Ovary (tissue), 10 donors: ENCODE data around the gene COL11A1. TPM values are rescaled to one million over a fixed set of nuclear protein-coding genes. Genes with fewer than 3 reads are reported as not detected.

Experiments
- DNase-seq, 5 donors: peaks; one replicate each; pipeline ENCODE4 v3.0.0-alpha.2; 2019 to 2020
- H3K27ac ChIP-seq, 2 donors: fragments of 200-600 bp; one replicate each; pipeline versions ENCODE4 v1.5.1 to v1.8.0; 2019 to 2022
- H3K27me3 ChIP-seq: fragments of 200-600 bp; one replicate; pipeline ENCODE4 v1.8.0; 2022
- H3K36me3 ChIP-seq: fragments of 200-600 bp; sonication (generic); one replicate; pipeline ENCODE4 v1.5.1; 2019
- H3K4me1 ChIP-seq: one replicate; pipeline ENCODE4 v1.8.1; 2013; ENCODE audit warnings: mild to moderate bottlenecking, moderate library complexity; ENCODE audit not compliant: insufficient read depth
- H3K4me3 ChIP-seq: fragments of 200-600 bp; sonication (generic); one replicate; pipeline ENCODE4 v1.5.1; 2017
- H3K9me3 ChIP-seq, 2 donors: fragments of 200-600 bp in 1 of 2; sonication (generic) in 1 of 2; one replicate each; pipeline versions ENCODE4 v1.5.1 to v1.8.1; 2013 to 2019; ENCODE audit warnings: mild to moderate bottlenecking in 1 of 2, moderate library complexity in 1 of 2
- EP300 ChIP-seq: sonication (generic); formaldehyde crosslinking; IDR thresholded peaks from one replicate; pipeline ENCODE4 v1.6.1; 2017; ENCODE audit warnings: antibody characterized with exemption
- POLR2A ChIP-seq: fragments of 450-650 bp; IDR thresholded peaks from one replicate; pipeline ENCODE4 v1.6.1; 2017; ENCODE audit warnings: antibody characterized with exemption, mild to moderate bottlenecking, moderate library complexity
- WGBS, 3 donors: extraction: QIAGEN DNeasy Blood & Tissue Kit in 1 of 3; methylation state at CpG; one replicate each; pipeline versions ENCODE4 v1.1.5 to v1.1.7; 2013 to 2017; 5-methylcytosine and 5-hydroxymethylcytosine counted together
- intact Hi-C, 4 donors: fragments of 100-400 bp; cut with DNase I; formaldehyde crosslinking; loops; one replicate each; pipeline versions ENCODE4 v1.11.0 to v1.15.1; 2022 to 2023
- long read RNA-seq, 3 donors: library from polyadenylated mRNA in 2 of 3; unstranded in 2 of 3; transcript quantifications; one replicate each; pipeline ENCODE4 v2.0.0 and lab custom pipeline, GENCODE V29; 2021 to 2026
- polyA plus RNA-seq, 2 donors: library from polyadenylated mRNA; stranded (reverse); fragments of 200-250 nt in 1 of 2; fragments of 350-450 nt in 1 of 2; fragmentation: Illumina TruSeq in 1 of 2; extraction: RNeasy Lipid Tissue Mini Kit (QIAGEN cat#74804) in 1 of 2; gene quantifications; one replicate each; pipeline ENCODE4 v1.2.3, GENCODE V29; 2013 to 2014
- total RNA-seq, 7 donors: library from RNA; depleted of rRNA in 2 of 7; stranded (reverse); fragments of >200 nt in 2 of 7; fragmentation: NEBNext Ultra II Directional in 3 of 7; extraction: Animal tissue kit (Norgen Biotek cat#: 25700) in 3 of 7; gene quantifications; one replicate each; pipeline versions ENCODE4 v1.1.0 to v1.2.4, GENCODE V29; 2016 to 2023
- TF ChIP-seq, protein P1 (sequence below), 3 donors: fragments of 450-650 bp in 2 of 3; fragments of 200-600 bp in 1 of 3; IDR thresholded peaks; one replicate each; pipeline versions ENCODE4 v1.5.1 to v1.8.0; 2016 to 2022; ENCODE audit warnings: antibody characterized with exemption in 3 of 3, mild to moderate bottlenecking in 1 of 3
- donor health status: DM: no; HTN: no; CAD: no; lungs with moderate emphysema.
- donor health status: DM: no; HTN: no; CAD: no.
- donor health status: Bipolar disorder and iron deficiency.
- donor health status: DM: yes; HTN: yes; CAD: no.
- donor health status: DM: no; HTN: no; CAD: no.
- donor health status: DM: yes; HTN: yes; CAD: no.

The COL11A1 gene
- total RNA-seq (10 to 100 TPM in 1 of 7 donors, 1 to 10 TPM in 2, under 1 TPM in 4; 0.28 to 18.0 (median 0.69) TPM), polyA plus RNA-seq (1 to 10 TPM; 2.4 to 5.2 TPM)
- long read RNA-seq, donor 1: 0 reads
- long read RNA-seq, donor 2, full-length matches to known transcripts: 3 of 14 reads
- long read RNA-seq, donor 2, partial matches to known transcripts: 11 of 14 reads
- long read RNA-seq, donor 2, other reads (novel, unspliced or antisense): 0 of 14 reads
- long read RNA-seq, donor 3: 0 reads

DNA sequence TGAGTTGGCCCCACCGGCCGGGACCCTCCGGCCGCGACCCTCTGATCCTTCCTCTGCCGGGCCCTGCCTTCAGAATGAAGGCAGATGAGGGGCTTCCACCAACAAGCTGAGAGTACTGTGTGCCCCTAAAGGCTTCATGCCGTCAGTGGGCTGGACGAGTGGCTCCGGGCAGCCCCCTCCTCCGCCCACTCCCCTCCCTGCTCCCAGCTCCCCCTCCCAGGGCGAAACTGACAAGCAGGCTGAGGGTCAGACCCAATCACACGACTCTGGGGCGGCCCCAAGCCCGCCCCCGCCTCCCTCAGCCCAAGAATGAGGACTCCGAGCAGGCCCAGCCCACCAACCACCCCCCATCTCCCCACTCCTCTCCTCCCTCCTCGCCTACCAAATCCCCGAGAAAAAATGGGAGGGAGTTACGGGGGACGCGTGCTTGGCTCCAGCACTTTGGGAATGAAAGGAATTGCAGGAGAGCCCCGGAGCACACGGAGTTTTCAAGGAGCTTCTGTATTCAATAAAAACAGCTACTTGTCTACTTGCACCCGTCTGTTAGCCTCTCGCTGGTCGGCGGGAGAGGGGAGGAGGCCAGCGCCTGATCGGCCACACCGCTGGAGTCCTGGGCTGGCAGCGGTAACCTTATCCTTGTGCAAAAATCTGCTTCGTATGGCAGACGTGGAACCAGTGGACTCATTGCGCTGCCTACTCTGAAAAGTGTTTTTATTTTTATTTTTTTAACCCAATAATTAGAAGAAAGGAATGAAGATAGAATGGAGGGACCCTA is at the start of gene COL11A1:
COL11A1 (minus strand) TSS at position 147 of the 775 bp plus-strand sequence. CDS start 344 bp downstream, outside the sequence.
- Histone ChIP-seq H3K4me1 (peaks cover 7% of the 10 kb centered on the region), H3K36me3 (no peaks in the 10 kb centered on the region), H3K27ac (no peak within 1 kb of the TSS), H3K4me3 (peak within 1 kb of the TSS; percentile 37), H3K9me3 (no peaks in the 10 kb centered on the region), H3K27me3 (no peaks in the 10 kb centered on the region)
- DNase-seq: peak in 4 of 5 donors; percentile 7 to 38 (median 24)
- TF ChIP-seq, protein P1, sequence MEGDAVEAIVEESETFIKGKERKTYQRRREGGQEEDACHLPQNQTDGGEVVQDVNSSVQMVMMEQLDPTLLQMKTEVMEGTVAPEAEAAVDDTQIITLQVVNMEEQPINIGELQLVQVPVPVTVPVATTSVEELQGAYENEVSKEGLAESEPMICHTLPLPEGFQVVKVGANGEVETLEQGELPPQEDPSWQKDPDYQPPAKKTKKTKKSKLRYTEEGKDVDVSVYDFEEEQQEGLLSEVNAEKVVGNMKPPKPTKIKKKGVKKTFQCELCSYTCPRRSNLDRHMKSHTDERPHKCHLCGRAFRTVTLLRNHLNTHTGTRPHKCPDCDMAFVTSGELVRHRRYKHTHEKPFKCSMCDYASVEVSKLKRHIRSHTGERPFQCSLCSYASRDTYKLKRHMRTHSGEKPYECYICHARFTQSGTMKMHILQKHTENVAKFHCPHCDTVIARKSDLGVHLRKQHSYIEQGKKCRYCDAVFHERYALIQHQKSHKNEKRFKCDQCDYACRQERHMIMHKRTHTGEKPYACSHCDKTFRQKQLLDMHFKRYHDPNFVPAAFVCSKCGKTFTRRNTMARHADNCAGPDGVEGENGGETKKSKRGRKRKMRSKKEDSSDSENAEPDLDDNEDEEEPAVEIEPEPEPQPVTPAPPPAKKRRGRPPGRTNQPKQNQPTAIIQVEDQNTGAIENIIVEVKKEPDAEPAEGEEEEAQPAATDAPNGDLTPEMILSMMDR (IDR thresholded peaks at IDR 0.05): no peak
- no peak for TF ChIP-seq EP300
- TF ChIP-seq POLR2A: no peak
- 1 to 5% (median 4%) methylated on average over 34 of the region's 34 CpGs for WGBS, 3 donors
- intact Hi-C loops: no loop called here

DNA sequence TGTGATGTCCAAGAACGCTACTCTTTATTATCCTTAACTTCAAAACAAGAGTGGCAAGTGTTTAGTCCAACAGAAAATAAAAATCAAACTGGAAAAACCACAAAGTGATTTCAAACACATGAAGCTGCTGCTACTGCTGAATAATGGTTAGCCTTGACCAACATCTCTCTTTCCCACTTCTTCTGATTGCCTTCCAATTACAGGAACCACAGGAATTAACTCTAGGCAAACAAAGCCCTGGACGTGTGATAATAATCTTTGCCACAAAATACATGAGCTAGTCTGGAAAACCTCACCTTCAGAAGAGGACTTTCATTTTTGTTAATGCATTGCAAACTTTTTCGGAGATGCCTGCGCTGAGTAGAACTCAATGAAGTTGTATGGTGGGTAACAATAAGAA is 48.6 kb upstream of the COL11A1 start:
- no peaks in the 10 kb centered on the region for H3K9me3 ChIP-seq
- TF ChIP-seq EP300 (no peak), POLR2A (no peak)
- TF ChIP-seq, protein P1 (IDR thresholded peaks at IDR 0.05): no peak
- WGBS, 3 donors: 31 to 47% (median 39%) methylated on average over 4 of the region's 4 CpGs
- H3K4me1 ChIP-seq: no peaks in the 10 kb centered on the region
- no peak for DNase-seq
- no peaks in the 10 kb centered on the region for H3K36me3 ChIP-seq
- no peaks in the 10 kb centered on the region for H3K27me3 ChIP-seq
- intact Hi-C loops: no loop called here
- no peak overlapping the region for H3K4me3 ChIP-seq
- H3K27ac ChIP-seq: no peak overlapping the region

DNA sequence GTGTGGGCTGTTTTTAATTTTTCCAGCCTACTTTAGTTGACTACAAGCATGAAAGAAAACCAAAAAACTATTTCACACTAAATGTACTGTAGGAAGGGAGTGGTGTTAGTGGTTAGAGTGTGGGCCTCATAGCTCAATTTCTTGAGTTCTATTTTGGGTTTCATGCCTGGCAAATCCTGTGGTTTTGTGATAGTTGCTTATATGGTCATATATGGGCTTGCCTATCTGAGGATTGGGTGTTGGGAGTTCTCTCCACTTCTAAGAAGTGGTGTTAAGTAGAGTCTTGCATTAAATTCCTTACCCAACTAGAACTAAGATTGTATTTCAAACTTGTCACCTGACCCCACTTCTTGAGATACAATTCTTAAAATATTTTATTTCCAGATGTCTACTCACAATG is 37.8 kb upstream of the COL11A1 start:
- no peaks in the 10 kb centered on the region for H3K36me3 ChIP-seq
- H3K4me1 ChIP-seq: no peaks in the 10 kb centered on the region
- no peak for DNase-seq
- H3K9me3 ChIP-seq: no peaks in the 10 kb centered on the region
- intact Hi-C loops: no loop called here
- TF ChIP-seq POLR2A: no peak
- no peak for TF ChIP-seq EP300
- no peaks in the 10 kb centered on the region for H3K27me3 ChIP-seq
- no peak overlapping the region for H3K27ac ChIP-seq
- no peak overlapping the region for H3K4me3 ChIP-seq

- no peaks in the 10 kb centered on the region for H3K4me1 ChIP-seq
- no peaks in the 10 kb centered on the region for H3K36me3 ChIP-seq
- 23 to 33% (median 28%) methylated on average over 1 of the region's 1 CpG for WGBS, 3 donors
- DNase-seq: no peak
- no peak overlapping the region for H3K4me3 ChIP-seq
- H3K27me3 ChIP-seq: no peaks in the 10 kb centered on the region
- intact Hi-C loops: no loop called here
- H3K27ac ChIP-seq: no peak overlapping the region
- no peak for TF ChIP-seq POLR2A
- TF ChIP-seq, protein P1 (IDR thresholded peaks at IDR 0.05): no peak
- H3K9me3 ChIP-seq: no peaks in the 10 kb centered on the region
Measured at GRCh38 chr1:103145449-103145848, 37.1 kb upstream of the COL11A1 start.

DNA sequence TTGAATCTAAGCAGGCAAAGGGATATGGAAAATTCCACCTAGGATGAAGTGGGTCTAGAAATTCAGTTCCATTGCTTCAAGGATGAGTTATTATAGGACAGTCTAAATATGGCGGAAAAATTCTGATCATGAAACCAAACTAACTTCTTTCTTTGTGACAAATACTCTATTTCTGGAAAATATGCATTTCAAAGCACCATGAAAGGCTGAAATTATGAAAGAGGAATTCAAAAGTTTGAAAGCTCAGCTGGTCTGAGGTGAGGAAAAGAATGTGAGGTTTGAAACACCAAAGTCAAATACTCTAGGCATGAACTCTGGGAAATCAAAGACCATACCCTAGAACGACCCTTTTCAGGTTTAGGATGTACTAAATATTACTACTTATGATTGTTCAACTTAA is 36.4 kb upstream of the COL11A1 start:
- no peaks in the 10 kb centered on the region for H3K4me1 ChIP-seq
- DNase-seq: no peak
- TF ChIP-seq, protein P1 (IDR thresholded peaks at IDR 0.05): no peak
- TF ChIP-seq POLR2A (no peak), EP300 (no peak)
- no peaks in the 10 kb centered on the region for H3K36me3 ChIP-seq
- no peaks in the 10 kb centered on the region for H3K9me3 ChIP-seq
- H3K27me3 ChIP-seq: no peaks in the 10 kb centered on the region
- no peak overlapping the region for H3K4me3 ChIP-seq
- no peak overlapping the region for H3K27ac ChIP-seq
- intact Hi-C loops: no loop called here
- 74 to 83% (median 81%) methylated on average over 2 of the region's 2 CpGs for WGBS, 3 donors
